Neuron (in vitro differentiated cells): Measurements from ENCODE around the gene DISC1.
"Not testable (repeated sequence)": the region's sequence is repeated elsewhere in the genome, so short reads cannot be mapped to it uniquely, and the experiment has no call there.

Experiments
- H2AFZ ChIP-seq: one replicate; pipeline ENCODE4 v1.6.1; 2013; ENCODE audit warnings: low read depth, mild to moderate bottlenecking, inconsistent platforms, low read length, moderate library complexity
- H3K27me3 ChIP-seq: one replicate; pipeline ENCODE4 v1.6.1; 2013; ENCODE audit warnings: low read length; ENCODE audit not compliant: insufficient read depth
- H3K36me3 ChIP-seq: one replicate; pipeline ENCODE4 v1.6.1; 2013; ENCODE audit warnings: low read length; ENCODE audit not compliant: insufficient read depth
- H3K4me1 ChIP-seq: one replicate; pipeline ENCODE4 v1.6.1; 2013; ENCODE audit warnings: low read length; ENCODE audit not compliant: insufficient read depth
- H3K4me3 ChIP-seq: 2 replicates; pipeline ENCODE4 v1.5.1; 2013; ENCODE audit warnings: mild to moderate bottlenecking, low read length, moderate library complexity
- H3K9me3 ChIP-seq: one replicate; pipeline ENCODE4 v1.6.1; 2013; ENCODE audit warnings: low read length

Gene DISC1

GRCh38 chr1:231750818-231751362, 124.3 kb downstream of the DISC1 start:
- no peaks in the 10 kb centered on the region for H3K36me3 ChIP-seq
- no peaks in the 10 kb centered on the region for H3K4me1 ChIP-seq
- peaks cover 10% of the 10 kb centered on the region for H3K9me3 ChIP-seq
- H2AFZ ChIP-seq: no peak overlapping the region
- H3K27me3 ChIP-seq: no peaks in the 10 kb centered on the region
- H3K4me3 ChIP-seq: no peak overlapping the region

DNA sequence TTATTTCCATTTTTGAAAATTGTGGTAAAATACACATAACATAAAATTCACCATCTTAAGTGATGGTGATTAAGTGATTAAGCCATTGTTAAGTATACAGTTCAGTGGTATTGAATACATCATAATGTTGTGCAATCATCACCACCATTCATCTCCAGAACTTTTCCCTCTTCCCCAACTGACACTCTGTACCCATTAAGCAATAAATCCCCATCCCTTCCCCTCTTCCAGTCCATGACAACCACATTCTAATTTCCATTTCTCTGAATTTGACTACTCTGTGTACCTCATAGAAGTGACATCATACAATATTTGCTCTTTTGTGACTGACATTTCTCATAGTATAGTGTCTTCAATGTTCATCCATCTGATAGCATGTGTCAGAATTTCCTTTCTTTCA, 124.8 kb downstream of the DISC1 start:
- H3K4me1 ChIP-seq: no peaks in the 10 kb centered on the region
- no peaks in the 10 kb centered on the region for H3K27me3 ChIP-seq
- H3K9me3 ChIP-seq: peaks cover 10% of the 10 kb centered on the region
- H3K4me3 ChIP-seq: no peak overlapping the region
- H2AFZ ChIP-seq: no peak overlapping the region
- no peaks in the 10 kb centered on the region for H3K36me3 ChIP-seq

GRCh38 chr1:231753313-231753712, 126.7 kb downstream of the DISC1 start:
- Histone ChIP-seq H3K36me3 (no peaks in the 10 kb centered on the region), H3K4me3 (no peak overlapping the region), H3K9me3 (peaks cover 10% of the 10 kb centered on the region), H3K27me3 (no peaks in the 10 kb centered on the region), H3K4me1 (no peaks in the 10 kb centered on the region), H2AFZ (no peak overlapping the region)

DNA sequence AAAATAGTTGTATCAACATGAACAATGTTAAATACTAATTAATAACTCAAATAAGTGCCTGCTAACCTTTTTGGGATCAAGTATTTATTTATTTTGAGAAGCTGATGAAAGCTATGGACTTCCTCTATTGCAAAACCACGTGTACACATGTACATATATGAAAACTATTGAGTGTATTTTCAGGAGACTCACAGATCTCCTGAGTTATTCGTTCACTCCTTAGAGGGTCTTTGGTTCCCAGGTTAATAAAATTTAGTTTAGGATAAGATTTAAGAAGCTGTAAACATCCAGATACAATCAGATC, 130.5 kb downstream of the DISC1 start:
- peaks cover 8% of the 10 kb centered on the region for H3K9me3 ChIP-seq
- H3K27me3 ChIP-seq: no peaks in the 10 kb centered on the region
- no peaks in the 10 kb centered on the region for H3K36me3 ChIP-seq
- H2AFZ ChIP-seq: no peak overlapping the region
- H3K4me1 ChIP-seq: no peaks in the 10 kb centered on the region
- H3K4me3 ChIP-seq: no peak overlapping the region

DNA sequence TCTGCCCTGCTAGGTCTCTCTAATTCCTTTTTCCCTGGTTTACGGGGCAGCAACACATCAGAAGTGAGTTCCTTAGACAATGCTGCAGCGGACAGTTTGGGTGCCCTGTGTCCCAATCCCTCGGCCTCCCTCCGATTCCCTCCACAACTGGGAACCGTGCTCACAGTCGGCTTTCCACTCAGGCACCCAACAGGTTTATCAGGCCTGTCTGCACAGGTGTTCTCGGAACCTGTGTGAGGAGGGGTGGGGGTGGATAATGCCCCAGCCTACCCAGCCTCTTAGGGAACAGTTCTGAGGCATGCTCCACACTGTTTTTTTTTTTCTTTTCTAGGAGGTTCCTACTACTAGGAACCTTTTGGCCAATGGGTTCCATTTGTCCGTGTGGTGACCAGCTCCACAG, 131.2 kb downstream of the DISC1 start:
- no peak overlapping the region for H2AFZ ChIP-seq
- no peaks in the 10 kb centered on the region for H3K4me1 ChIP-seq
- H3K36me3 ChIP-seq: no peaks in the 10 kb centered on the region
- peaks cover 7% of the 10 kb centered on the region for H3K9me3 ChIP-seq
- H3K4me3 ChIP-seq: no peak overlapping the region
- no peaks in the 10 kb centered on the region for H3K27me3 ChIP-seq

DNA sequence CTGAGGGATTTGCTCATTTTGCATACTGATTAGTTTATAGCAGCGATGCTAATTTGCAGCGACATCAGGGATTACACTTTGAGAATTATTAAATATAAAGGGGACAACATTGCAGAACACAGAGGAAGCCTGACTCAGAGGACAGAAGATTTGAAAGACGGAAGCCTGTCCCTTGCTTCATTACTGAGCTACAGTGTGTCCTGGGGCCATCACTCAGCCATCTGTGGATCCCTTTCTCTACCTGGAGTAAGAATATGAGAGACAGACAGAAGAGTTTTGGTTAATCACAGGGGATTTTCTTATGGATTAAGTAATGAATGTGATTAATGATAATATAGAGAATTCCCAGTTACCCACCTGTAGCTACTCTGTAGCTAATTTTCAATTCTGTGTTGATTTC, 134.7 kb downstream of the DISC1 start:
- Histone ChIP-seq H3K36me3 (no peaks in the 10 kb centered on the region), H3K4me3 (no peak overlapping the region), H3K9me3 (no peaks in the 10 kb centered on the region), H2AFZ (no peak overlapping the region), H3K4me1 (no peaks in the 10 kb centered on the region), H3K27me3 (no peaks in the 10 kb centered on the region)

- Histone ChIP-seq H2AFZ (no peak overlapping the region), H3K9me3 (no peaks in the 10 kb centered on the region), H3K36me3 (no peaks in the 10 kb centered on the region), H3K27me3 (no peaks in the 10 kb centered on the region), H3K4me3 (no peak overlapping the region), H3K4me1 (no peaks in the 10 kb centered on the region)
Observed at GRCh38 chr1:231761747-231762541, 135.4 kb downstream of the DISC1 start.

- Histone ChIP-seq H3K36me3 (no peaks in the 10 kb centered on the region), H3K4me3 (no peak overlapping the region), H2AFZ (no peak overlapping the region), H3K9me3 (no peaks in the 10 kb centered on the region), H3K4me1 (no peaks in the 10 kb centered on the region), H3K27me3 (no peaks in the 10 kb centered on the region)
Observed at GRCh38 chr1:231763456-231763855, 136.9 kb downstream of the DISC1 start.

DNA sequence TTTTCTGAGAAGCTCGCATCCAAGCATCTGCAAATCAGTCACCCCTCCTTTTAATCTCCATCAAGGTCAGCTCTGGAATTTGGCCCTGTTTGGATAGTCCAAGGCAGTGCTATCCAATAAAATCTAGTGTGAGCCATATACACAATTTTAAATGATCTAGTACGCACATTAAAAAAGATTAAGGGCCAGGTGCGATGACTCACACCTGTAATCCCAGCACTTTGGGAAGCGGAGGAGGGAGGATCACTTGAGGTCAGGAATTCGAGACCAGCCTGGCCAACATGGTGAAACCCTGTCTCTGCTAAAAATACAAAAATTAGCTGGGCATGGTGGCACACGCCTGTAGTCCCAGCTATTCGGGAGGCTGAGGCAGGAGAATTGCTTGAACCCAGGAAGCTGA, 139.2 kb downstream of the DISC1 start:
- H3K9me3 ChIP-seq, H3K27me3 ChIP-seq, H3K4me1 ChIP-seq, H2AFZ ChIP-seq, H3K4me3 ChIP-seq, H3K36me3 ChIP-seq: not testable (repeated sequence)

DNA sequence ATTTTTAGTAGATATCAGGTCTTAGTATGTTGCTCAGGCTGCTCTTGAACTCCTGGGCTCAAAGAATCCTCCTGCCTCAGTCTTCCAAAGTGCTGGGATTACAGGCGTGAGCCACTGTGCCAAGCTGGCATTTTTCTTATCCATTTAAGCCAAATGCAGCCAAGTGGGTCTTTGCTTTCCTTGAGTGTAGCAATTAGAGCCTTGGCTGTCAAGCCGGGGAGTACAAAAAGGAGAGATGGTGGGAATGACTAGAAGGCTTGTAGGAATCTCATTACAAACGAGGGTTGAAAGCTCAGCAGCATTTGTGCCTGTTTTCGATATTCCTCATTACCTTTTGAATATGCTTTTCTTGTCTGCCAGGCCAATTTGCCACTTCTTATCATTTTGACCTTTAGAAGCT, 140.9 kb downstream of the DISC1 start:
- no peaks in the 10 kb centered on the region for H3K36me3 ChIP-seq
- peaks cover 3% of the 10 kb centered on the region for H3K9me3 ChIP-seq
- H3K27me3 ChIP-seq: no peaks in the 10 kb centered on the region
- peaks cover 6% of the 10 kb centered on the region for H3K4me1 ChIP-seq
- no peak overlapping the region for H3K4me3 ChIP-seq
- no peak overlapping the region for H2AFZ ChIP-seq

- no peaks in the 10 kb centered on the region for H3K36me3 ChIP-seq
- no peak overlapping the region for H2AFZ ChIP-seq
- H3K4me3 ChIP-seq: no peak overlapping the region
- peaks cover 6% of the 10 kb centered on the region for H3K4me1 ChIP-seq
- no peaks in the 10 kb centered on the region for H3K27me3 ChIP-seq
- peaks cover 3% of the 10 kb centered on the region for H3K9me3 ChIP-seq
Observed at GRCh38 chr1:231768416-231768815, 141.8 kb downstream of the DISC1 start.

GRCh38 chr1:231770506-231771175, 144.1 kb downstream of the DISC1 start:
- Histone ChIP-seq H3K4me1 (peaks cover 7% of the 10 kb centered on the region), H3K9me3 (peaks cover 5% of the 10 kb centered on the region), H3K36me3 (no peaks in the 10 kb centered on the region), H3K4me3 (no peak overlapping the region), H3K27me3 (no peaks in the 10 kb centered on the region), H2AFZ (no peak overlapping the region)

GRCh38 chr1:231774719-231775335, 148.2 kb downstream of the DISC1 start:
- no peaks in the 10 kb centered on the region for H3K36me3 ChIP-seq
- H3K4me1 ChIP-seq: peaks cover 16% of the 10 kb centered on the region
- peaks cover 5% of the 10 kb centered on the region for H3K9me3 ChIP-seq
- H3K4me3 ChIP-seq: no peak overlapping the region
- no peaks in the 10 kb centered on the region for H3K27me3 ChIP-seq
- no peak overlapping the region for H2AFZ ChIP-seq
